ENCODE data around the gene RAD18. TPM values are rescaled to one million over a fixed set of nuclear protein-coding genes. Genes with fewer than 3 reads are reported as not detected.
A peak's percentile ranks its signal among the peaks of the same experiment; 100 is the strongest.

The RAD18 gene, protein sequence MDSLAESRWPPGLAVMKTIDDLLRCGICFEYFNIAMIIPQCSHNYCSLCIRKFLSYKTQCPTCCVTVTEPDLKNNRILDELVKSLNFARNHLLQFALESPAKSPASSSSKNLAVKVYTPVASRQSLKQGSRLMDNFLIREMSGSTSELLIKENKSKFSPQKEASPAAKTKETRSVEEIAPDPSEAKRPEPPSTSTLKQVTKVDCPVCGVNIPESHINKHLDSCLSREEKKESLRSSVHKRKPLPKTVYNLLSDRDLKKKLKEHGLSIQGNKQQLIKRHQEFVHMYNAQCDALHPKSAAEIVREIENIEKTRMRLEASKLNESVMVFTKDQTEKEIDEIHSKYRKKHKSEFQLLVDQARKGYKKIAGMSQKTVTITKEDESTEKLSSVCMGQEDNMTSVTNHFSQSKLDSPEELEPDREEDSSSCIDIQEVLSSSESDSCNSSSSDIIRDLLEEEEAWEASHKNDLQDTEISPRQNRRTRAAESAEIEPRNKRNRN
- 6.6 TPM for total RNA-seq
- long read RNA-seq, full-length matches to known transcripts, result 8 of 12 reads
- long read RNA-seq, partial matches to known transcripts, result 0 of 12 reads
- long read RNA-seq, other reads (novel, unspliced or antisense), result 4 of 12 reads

DNA sequence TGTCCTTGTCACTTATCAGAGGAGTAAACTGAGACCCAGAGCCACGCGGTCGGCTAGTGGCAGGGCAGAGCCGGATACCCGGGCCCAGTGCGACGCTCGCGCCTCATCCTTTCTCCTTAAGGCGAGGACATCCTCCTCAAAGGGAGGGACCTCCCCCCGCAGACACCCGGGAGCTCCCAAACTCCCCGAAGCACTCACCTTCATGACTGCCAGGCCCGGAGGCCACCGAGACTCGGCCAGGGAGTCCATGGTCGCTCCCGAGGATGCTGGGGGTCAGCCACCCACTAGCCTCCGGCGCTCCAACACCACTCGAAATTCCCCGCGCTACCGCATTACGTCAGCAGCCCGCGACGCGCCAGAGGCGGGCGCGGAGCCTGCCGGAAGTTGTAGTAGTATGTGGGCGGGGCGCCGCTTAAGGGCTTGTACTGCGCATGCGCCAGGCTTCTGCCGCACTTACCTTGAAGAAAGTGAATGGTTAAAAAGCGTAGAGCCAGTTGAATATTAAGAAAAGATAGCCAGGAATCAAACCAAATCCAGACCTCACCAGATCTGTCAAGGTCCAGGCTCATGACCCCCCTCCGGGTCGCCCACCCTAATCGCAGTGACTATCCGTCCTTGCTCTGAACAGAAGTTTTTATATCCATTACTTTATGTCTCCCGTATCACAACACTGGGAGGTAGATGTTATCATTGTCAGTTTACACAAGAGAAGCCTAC, at the start of gene RAD18:
Gene RAD18 (minus strand): TSS at position 336 of the 717 bp plus-strand sequence. CDS start 87 bp downstream, at position 249.
- peak; percentile 97 for DNase-seq (ENCODE audit: low spot score)

- DNase-seq (ENCODE audit: low spot score), result no peak
These were observed 49.2 kb upstream of the RAD18 start for GRCh38 chr3:9012521-9012920.

GRCh38 chr3:9009976-9010545, 46.8 kb upstream of the RAD18 start:
- DNase-seq (ENCODE audit: low spot score), result peak; percentile 83

DNA sequence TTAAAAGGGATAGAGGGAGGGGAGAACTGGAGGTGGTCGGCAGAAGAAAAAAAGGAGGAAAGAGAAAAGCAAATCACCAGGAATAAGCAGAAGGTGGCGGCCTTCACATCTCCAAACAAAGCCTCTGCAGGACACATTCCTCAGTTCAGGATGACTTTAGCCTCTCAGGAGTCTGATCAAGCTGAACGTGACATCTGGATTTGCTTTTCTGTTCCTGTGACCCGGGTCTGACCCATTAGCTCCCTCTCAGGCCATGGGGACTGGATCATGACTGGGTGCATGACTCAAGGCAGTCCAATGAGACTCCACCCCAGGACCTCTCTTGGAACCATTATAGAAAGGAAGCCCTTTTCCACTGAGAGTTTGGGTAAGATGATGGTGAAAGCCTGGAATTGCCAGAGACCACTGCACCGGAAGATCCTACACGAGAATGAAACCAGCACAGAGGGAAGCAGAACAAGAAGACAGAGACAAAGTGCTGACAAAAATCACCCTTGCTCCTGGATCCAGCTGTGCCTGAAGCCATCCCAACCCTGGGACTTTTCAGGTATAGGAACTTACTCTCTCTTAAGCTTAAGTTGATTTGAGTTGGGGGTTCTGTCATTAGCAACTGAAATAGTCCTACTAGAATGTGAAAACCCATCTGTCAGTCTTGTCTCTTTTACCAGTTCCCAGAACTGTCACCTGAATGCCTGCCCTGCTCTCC, 45.4 kb upstream of the RAD18 start:
- no peak for DNase-seq (ENCODE audit: low spot score)

GRCh38 chr3:9007928-9008327, 44.7 kb upstream of the RAD18 start:
- DNase-seq (ENCODE audit: low spot score), result no peak

- no peak for DNase-seq (ENCODE audit: low spot score)
These were observed 43.9 kb upstream of the RAD18 start for GRCh38 chr3:9007213-9007612.

GRCh38 chr3:9000041-9000440, 36.8 kb upstream of the RAD18 start:
- no peak for DNase-seq (ENCODE audit: low spot score)

GRCh38 chr3:8997151-8997550, 33.9 kb upstream of the RAD18 start:
- DNase-seq (ENCODE audit: low spot score), result no peak

- DNase-seq (ENCODE audit: low spot score), result no peak
These were observed 33.4 kb upstream of the RAD18 start for GRCh38 chr3:8996681-8997121.

DNA sequence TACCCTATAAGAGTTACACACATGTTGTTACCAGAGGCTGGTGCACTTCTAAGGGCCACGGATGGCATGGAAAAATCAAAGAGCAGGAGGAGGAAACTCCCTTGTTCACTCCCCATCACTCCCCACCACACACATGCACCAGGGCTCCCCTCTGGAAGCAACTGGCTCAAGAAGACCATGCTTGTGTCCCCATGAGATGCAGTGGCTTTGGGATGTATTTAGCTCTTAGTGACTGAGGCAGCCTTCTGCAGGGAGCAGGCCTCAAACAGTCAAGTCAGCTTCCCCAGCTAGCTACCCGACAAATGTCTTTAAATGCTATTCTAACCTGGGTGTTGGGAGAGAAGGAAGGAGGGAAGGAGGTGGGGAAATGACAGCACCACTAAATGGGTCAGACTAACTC, 32.9 kb upstream of the RAD18 start:
- DNase-seq (ENCODE audit: low spot score), result no peak

- DNase-seq (ENCODE audit: low spot score), result no peak
These were observed 31.0 kb upstream of the RAD18 start for GRCh38 chr3:8994226-8994625.

DNA sequence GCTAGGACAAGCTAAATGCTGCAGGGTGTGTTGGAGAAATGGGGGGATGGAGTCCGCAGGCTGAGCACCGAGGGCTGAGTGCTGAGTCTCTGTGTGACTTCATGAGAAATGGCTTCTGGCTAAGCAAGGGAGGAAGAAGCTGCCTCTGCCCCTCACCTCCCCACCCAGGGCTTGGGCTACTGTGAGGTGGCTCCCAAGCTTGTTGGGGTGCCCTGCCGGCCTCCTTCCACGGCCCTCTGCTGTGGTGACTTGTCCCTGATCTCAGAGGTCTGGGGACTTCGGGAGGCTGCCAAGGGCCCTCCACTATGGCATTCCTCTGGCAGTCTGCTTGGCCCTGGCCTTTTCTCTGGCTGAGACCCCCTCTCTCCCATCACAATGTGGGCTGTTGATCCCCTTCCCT, 30.1 kb upstream of the RAD18 start:
- no peak for DNase-seq (ENCODE audit: low spot score)

DNA sequence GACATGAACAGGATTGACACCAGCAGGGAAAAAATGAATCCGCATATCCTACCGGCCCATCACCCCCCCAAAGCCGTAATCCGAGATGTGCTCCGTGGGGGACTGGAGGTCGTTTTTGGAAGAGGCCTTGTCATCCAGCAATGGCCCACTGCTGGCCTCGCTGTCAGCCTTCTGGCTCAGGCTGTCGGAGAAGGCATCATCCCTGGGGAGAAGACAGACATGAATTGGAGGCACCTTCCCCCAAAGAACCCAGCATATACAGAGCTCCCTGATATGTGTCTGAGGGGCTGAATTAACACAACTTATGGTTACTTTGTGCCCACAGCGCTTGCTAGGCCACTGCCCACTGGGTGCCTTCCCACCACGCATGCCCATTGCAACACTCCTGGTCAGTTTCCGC, 29.6 kb upstream of the RAD18 start:
- DNase-seq (ENCODE audit: low spot score), result no peak

- no peak for DNase-seq (ENCODE audit: low spot score)
These were observed 28.9 kb upstream of the RAD18 start for GRCh38 chr3:8992199-8992598.

DNA sequence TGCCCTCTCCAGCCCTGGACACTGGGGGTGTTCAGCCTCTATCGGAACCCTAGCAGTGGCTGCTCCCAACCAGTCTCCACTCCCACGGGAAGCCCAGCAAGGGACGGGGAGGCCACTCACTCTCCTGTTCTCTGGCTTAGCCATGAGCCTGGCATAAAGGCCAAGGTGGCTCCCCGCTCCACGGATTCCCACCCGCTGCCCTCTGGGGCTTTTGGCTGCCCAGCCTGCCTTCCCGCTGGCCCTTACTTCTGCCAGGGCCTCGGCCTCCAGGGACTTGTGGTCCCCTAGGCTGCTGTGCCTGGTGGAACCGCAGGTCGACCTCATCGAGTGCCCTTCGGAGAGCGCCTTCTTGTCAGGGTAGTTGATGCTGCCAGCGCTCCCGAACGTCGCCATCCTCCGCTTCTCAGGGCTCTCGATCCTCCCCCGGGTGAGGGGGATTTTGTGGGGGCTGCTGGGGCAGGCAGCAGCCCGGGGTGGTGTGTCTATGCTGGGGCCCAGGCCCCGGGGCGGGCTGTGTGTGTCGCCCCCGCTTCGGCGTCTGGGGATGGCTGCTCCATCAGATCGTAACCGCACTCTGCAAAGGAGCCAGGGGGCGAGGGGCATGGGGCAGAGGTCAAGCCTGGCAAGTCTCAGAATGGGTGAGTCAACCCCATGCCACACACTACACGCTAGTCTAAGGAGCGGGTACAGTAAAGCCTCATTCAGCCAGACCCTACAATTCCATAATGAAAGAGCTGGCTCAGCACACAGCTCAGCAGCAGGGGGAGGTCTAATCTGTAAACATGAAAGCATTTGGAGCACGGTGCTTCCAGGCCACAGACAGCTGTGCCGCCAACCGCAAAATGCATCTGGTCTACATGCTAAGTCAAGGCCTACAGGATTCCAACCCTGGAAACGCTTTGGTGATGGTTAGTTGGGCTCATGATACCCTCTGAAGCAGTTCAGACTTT, 27.3 kb upstream of the RAD18 start:
- no peak for DNase-seq (ENCODE audit: low spot score)

GRCh38 chr3:8988791-8989558, 25.7 kb upstream of the RAD18 start:
- DNase-seq (ENCODE audit: low spot score), result no peak

DNA sequence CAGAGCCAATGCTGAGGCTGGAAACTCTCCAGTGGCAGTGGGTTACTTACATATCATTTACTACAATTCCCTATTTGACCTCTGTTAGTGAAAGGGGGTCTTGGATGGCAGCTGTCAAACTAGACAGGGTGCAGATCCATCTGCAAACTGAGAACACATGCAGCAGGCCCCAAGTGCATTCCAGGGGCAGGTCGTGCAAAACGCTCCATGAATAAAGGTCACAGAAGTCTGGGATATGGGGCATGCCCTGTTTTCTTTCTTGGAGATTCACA, 25.0 kb upstream of the RAD18 start:
- no peak for DNase-seq (ENCODE audit: low spot score)

- no peak for DNase-seq (ENCODE audit: low spot score)
These were observed 24.5 kb upstream of the RAD18 start for GRCh38 chr3:8987645-8988383.

- no peak for DNase-seq (ENCODE audit: low spot score)
These were observed 24.0 kb upstream of the RAD18 start for GRCh38 chr3:8987226-8987625.
